Measurements from ENCODE around the gene SPOCK2.

- TF ChIP-seq, protein P1, sequence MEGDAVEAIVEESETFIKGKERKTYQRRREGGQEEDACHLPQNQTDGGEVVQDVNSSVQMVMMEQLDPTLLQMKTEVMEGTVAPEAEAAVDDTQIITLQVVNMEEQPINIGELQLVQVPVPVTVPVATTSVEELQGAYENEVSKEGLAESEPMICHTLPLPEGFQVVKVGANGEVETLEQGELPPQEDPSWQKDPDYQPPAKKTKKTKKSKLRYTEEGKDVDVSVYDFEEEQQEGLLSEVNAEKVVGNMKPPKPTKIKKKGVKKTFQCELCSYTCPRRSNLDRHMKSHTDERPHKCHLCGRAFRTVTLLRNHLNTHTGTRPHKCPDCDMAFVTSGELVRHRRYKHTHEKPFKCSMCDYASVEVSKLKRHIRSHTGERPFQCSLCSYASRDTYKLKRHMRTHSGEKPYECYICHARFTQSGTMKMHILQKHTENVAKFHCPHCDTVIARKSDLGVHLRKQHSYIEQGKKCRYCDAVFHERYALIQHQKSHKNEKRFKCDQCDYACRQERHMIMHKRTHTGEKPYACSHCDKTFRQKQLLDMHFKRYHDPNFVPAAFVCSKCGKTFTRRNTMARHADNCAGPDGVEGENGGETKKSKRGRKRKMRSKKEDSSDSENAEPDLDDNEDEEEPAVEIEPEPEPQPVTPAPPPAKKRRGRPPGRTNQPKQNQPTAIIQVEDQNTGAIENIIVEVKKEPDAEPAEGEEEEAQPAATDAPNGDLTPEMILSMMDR (IDR thresholded peaks at IDR 0.05) = no peak
- TF ChIP-seq POLR2A (IDR thresholded peaks at IDR 0.05) = no peak
Observed at GRCh38 chr10:72095195-72095594, 6.8 kb upstream of the SPOCK2 start.
